K562 (cell line): Measurements from ENCODE around the gene USP49. TPM values are rescaled to one million over a fixed set of nuclear protein-coding genes. Genes with fewer than 3 reads are reported as not detected.

Source experiments
- ATAC-seq: fragments of 200-7000 bp; cut with Tn5 transposase; 3 replicates; pipeline ENCODE4 v1.9.1; 2020; ENCODE audit warnings: moderate library complexity
- BruUV-seq: library from RNA; stranded (reverse); fragments of 400-500 nt; replicated peaks from 2 replicates; lab custom pipeline; 2021; lab: Mats Ljungman, UMichigan
- CTCF ChIA-PET: fragments of 300-600 bp; formaldehyde crosslinking; extraction: SDS; loops from one replicate; lab custom pipeline; 2021; ENCODE audit warnings: low intra/inter-chr PET ratio; lab: Yijun Ruan, JAX
- POLR2A ChIA-PET: fragments of 300-600, 350-650 bp; sonication (Branson Sonifier 250); formaldehyde crosslinking; extraction: SDS; loops from one replicate; lab custom pipeline; 2021; ENCODE audit warnings: antibody characterized with exemption, inconsistent platforms; lab: Yijun Ruan, JAX
- DNase-seq, 4 experiments: peaks; one replicate each; pipeline versions ENCODE4 v3.0.0 to v3.0.0-alpha.2; 2011 to 2018; ENCODE audit warnings: low spot score in 3 of 4, mixed read lengths in 3 of 4; ENCODE audit errors: extremely low read depth in 1 of 4
- FAIRE-seq: peaks from 2 replicates; lab custom pipeline; 2011; peaks lifted over from hg19 to GRCh38; lab: Jason Lieb, UNC
- H2AFZ ChIP-seq: 2 replicates; pipeline ENCODE4 v1.6.0; 2011; ENCODE audit warnings: low read depth, low read length, control low read depth, inconsistent platforms
- H3K27ac ChIP-seq: fragments of 200-600 bp; 3 replicates; pipeline ENCODE4 v1.8.0; 2011; ENCODE audit warnings: low read depth, mild to moderate bottlenecking, control low read depth, inconsistent platforms, low read length, moderate library complexity, mixed read lengths; ENCODE audit errors: extremely low read depth
- H3K27me3 ChIP-seq, 2 experiments: fragments of 300-600 bp in 1 of 2; 2 replicates in 1 of 2; 3 replicates in 1 of 2; pipeline versions ENCODE4 v1.6.0 to v1.8.0; 2011; ENCODE audit warnings: inconsistent platforms in 2 of 2, low read length in 2 of 2, mild to moderate bottlenecking in 1 of 2, mixed read lengths in 1 of 2, moderate library complexity in 1 of 2; ENCODE audit not compliant: control insufficient read depth in 2 of 2, insufficient read depth in 2 of 2
- H3K36me3 ChIP-seq: fragments of 300-600 bp; 3 replicates; pipeline ENCODE4 v1.8.0; 2011; ENCODE audit warnings: mild to moderate bottlenecking, low read length, inconsistent platforms; ENCODE audit not compliant: control insufficient read depth, insufficient read depth
- H3K4me1 ChIP-seq, 2 experiments: fragments of 200-600 bp in 1 of 2; replicated peaks in 1 of 2; 2 replicates in 1 of 2; 3 replicates in 1 of 2; pipeline versions ENCODE4 v1.5.1 to v1.8.0; 2011; ENCODE audit warnings: inconsistent platforms in 2 of 2, low read length in 2 of 2, mild to moderate bottlenecking in 1 of 2, mixed read lengths in 1 of 2, moderate library complexity in 1 of 2; ENCODE audit not compliant: control insufficient read depth in 2 of 2, insufficient read depth in 2 of 2
- H3K4me2 ChIP-seq: 2 replicates; pipeline ENCODE4 v1.6.1; 2011; ENCODE audit warnings: low read length, control low read depth, inconsistent platforms, mixed read lengths; ENCODE audit not compliant: insufficient read depth
- H3K4me3 ChIP-seq: fragments of 200-600 bp; sonication (generic), shearing (Covaris generic); 2 replicates; pipeline ENCODE4 v1.5.1; 2016; ENCODE audit warnings: control low read depth, inconsistent platforms
- H3K79me2 ChIP-seq: fragments of 200-600 bp; 3 replicates; pipeline ENCODE4 v1.8.0; 2011; ENCODE audit warnings: low read length, inconsistent platforms; ENCODE audit not compliant: control insufficient read depth, insufficient read depth
- H3K9ac ChIP-seq, 2 experiments: 2 replicates each; pipeline versions ENCODE4 v1.6.0 to v1.6.1; 2011; ENCODE audit warnings: low read depth in 2 of 2, low read length in 2 of 2, control low read depth in 1 of 2, inconsistent platforms in 1 of 2, mild to moderate bottlenecking in 1 of 2, mixed read lengths in 1 of 2; ENCODE audit not compliant: insufficient read depth in 1 of 2
- H3K9me1 ChIP-seq: one replicate; pipeline ENCODE4 v1.6.0; 2011; ENCODE audit warnings: inconsistent platforms, mild to moderate bottlenecking, low read length, moderate library complexity; ENCODE audit not compliant: control insufficient read depth, insufficient read depth
- H3K9me3 ChIP-seq: replicated peaks from 2 replicates; pipeline ENCODE4 v1.5.1; 2011; ENCODE audit warnings: low read depth, low read length, inconsistent platforms; ENCODE audit not compliant: control insufficient read depth, insufficient read depth
- H4K20me1 ChIP-seq: replicated peaks from 2 replicates; pipeline ENCODE4 v1.6.1; 2011; ENCODE audit warnings: low read length, inconsistent platforms, mixed read lengths; ENCODE audit not compliant: control insufficient read depth, insufficient read depth
- COPS2 ChIP-seq: fragments of 450-650 bp; conservative IDR thresholded peaks from 2 replicates; pipeline ENCODE4 v1.6.1; 2016; ENCODE audit warnings: mild to moderate bottlenecking, moderate library complexity
- ETV1 ChIP-seq: fragments of 450-650 bp; conservative IDR thresholded peaks from 2 replicates; pipeline ENCODE4 v1.6.1; 2016; ENCODE audit warnings: missing genetic modification characterization, control low read depth, low read depth, missing compliant biosample characterization
- HINFP ChIP-seq: fragments of 450-650 bp; conservative IDR thresholded peaks from 2 replicates; pipeline ENCODE4 v1.6.1; 2016; ENCODE audit warnings: missing genetic modification characterization, low read depth, mild to moderate bottlenecking, control low read depth, missing compliant biosample characterization
- MCM3 ChIP-seq: fragments of 450-650 bp; IDR thresholded peaks from 2 replicates; pipeline ENCODE4 v1.6.1; 2016
- POLR2H ChIP-seq: IDR thresholded peaks from 2 replicates; pipeline ENCODE4 v1.6.1; 2016; ENCODE audit warnings: missing genetic modification characterization, low read depth, mild to moderate bottlenecking, control low read depth, missing compliant biosample characterization, moderate library complexity
- SIX5 ChIP-seq, 2 experiments: IDR thresholded peaks; 2 replicates each; pipeline ENCODE4 v1.6.1; 2011; ENCODE audit warnings: low read length in 2 of 2, borderline replicate concordance in 1 of 2, low read depth in 1 of 2, mild to moderate bottlenecking in 1 of 2, moderate library complexity in 1 of 2; ENCODE audit not compliant: insufficient read depth in 1 of 2
- SMAD1 ChIP-seq: fragments of 150-350 bp; IDR thresholded peaks from 2 replicates; pipeline ENCODE4 v1.6.1; 2014; ENCODE audit warnings: low read length, low read depth; ENCODE audit not compliant: partially characterized antibody
- XRCC3 ChIP-seq: fragments of 450-650 bp; IDR thresholded peaks from 2 replicates; pipeline ENCODE4 v1.6.1; 2017; ENCODE audit warnings: mild to moderate bottlenecking, moderate library complexity
- ZEB2 ChIP-seq: fragments of 450-650 bp; IDR thresholded peaks from 2 replicates; pipeline ENCODE4 v1.6.1; 2016
- ZNF407 ChIP-seq: fragments of 450-650 bp; IDR thresholded peaks from 2 replicates; pipeline ENCODE4 v1.6.1; 2016; ENCODE audit warnings: low read depth
- WGBS: fragments of 100-300 bp; shearing (Covaris generic); methylation state at CpG from one replicate; pipeline ENCODE4 v1.1.6; 2016; ENCODE audit warnings: low coverage, mixed read lengths; ENCODE audit not compliant: insufficient coverage; ENCODE audit errors: missing lambda C conversion rate; 5-methylcytosine and 5-hydroxymethylcytosine counted together
- in situ Hi-C: fragments of 300-500 bp; cut with MboI; formaldehyde crosslinking; loops from 4 replicates; pipeline ENCODE4 v1.15.0; 2018; ENCODE audit warnings: inconsistent platforms, mixed read lengths
- intact Hi-C: fragments of 100-400 bp; cut with micrococcal nuclease; formaldehyde crosslinking; loops from 2 replicates; pipeline ENCODE4 v1.14.2; 2022
- polyA plus RNA-seq, 8 experiments: library from polyadenylated mRNA; depleted of rRNA in 4 of 8; stranded (reverse) in 5 of 8; unstranded in 3 of 8; fragments of >200 nt; fragmentation: Nextera tagmentation in 2 of 8; fragmentation: Illumina TruSeq in 1 of 8; extraction: Ambion mirVana in 2 of 8; extraction: Trizol in 1 of 8; gene quantifications; 2 replicates each; pipeline versions ENCODE4 v1.2.1 to v1.2.3, GENCODE V29; 2011 to 2014; ENCODE audit warnings: inconsistent platforms in 1 of 8, missing spikeins in 1 of 8
- total RNA-seq, 7 experiments: library from RNA; depleted of rRNA in 6 of 7; stranded (reverse); fragments of >200 nt in 6 of 7; fragmentation: Illumina TruSeq in 2 of 7; extraction: Trizol in 2 of 7; gene quantifications; 2 replicates each; pipeline versions ENCODE4 v1.2.1 to v1.2.3, GENCODE V29; 2011 to 2021; ENCODE audit warnings: low replicate concordance in 1 of 7

The USP49 gene
- total and polyA plus RNA-seq, 9 of the 15 experiments (the other 6 are each of a cell fraction or from before 2014, with no cell fraction given): 1.0 to 9.9 (median 6.5) TPM

GRCh38 chr6:41758641-41759035, 136.5 kb downstream of the USP49 start:
- ChIA-PET CTCF (no interaction called here), POLR2A (interaction anchor here (0.6 to 1.0 kb wide), 5 partner anchors 9 to 592 kb away, joined by 3 to 4 read pairs (median 3); no protein-coding TSS in a partner anchor)
- TF ChIP-seq ZNF407 (no peak), POLR2H (tag) (no peak), XRCC3 (no peak), COPS2 (no peak), ZEB2 (no peak), MCM3 (no peak), ETV1 (tag) (no peak), HINFP (tag) (no peak), SIX5 (IDR thresholded peaks at IDR 0.05; ENCODE audit: borderline replicate concordance in 1 of 2, insufficient read depth in 1 of 2, low read depth in 1 of 2, low read length in 2 of 2) (no peak), SMAD1 (no peak)

More at GRCh38 chr6:41758641-41759035, 136.5 kb downstream of the USP49 start:
- no peaks in the 10 kb centered on the region for H3K36me3 ChIP-seq
- FAIRE-seq (no peak), ATAC-seq (no peak), DNase-seq (no peak)
- H3K4me1 ChIP-seq: peaks cover 0 to 7% of the 10 kb centered on the region in 2 experiments; a peak in 1 of 5 replicates
- H3K9ac ChIP-seq: no peak overlapping the region
- H3K27ac ChIP-seq: no peak overlapping the region
- no peak overlapping the region for H3K4me2 ChIP-seq
- intact Hi-C loops: no loop called here
- in situ Hi-C loops: no loop called here
- H3K79me2 ChIP-seq: no peaks in the 10 kb centered on the region
- no peaks in the 10 kb centered on the region for H3K9me1 ChIP-seq
- BruUV-seq: no TSS peak
- 6% methylated on average over 6 of the region's 6 CpGs for WGBS
- H3K9me3 ChIP-seq: no peaks in the 10 kb centered on the region
- H3K27me3 ChIP-seq: peaks cover 34 to 65% of the 10 kb centered on the region in 2 experiments
- no peaks in the 10 kb centered on the region for H4K20me1 ChIP-seq
- H2AFZ ChIP-seq: no peak overlapping the region
- no peak overlapping the region for H3K4me3 ChIP-seq
